DMS 273 (cell line): ENCODE measurements around the gene CD44.
A peak's percentile ranks its signal among the peaks of the same experiment; 100 is the strongest.

ENCODE experiments used
- DNase-seq: peaks from one replicate; lab custom pipeline; 2025; ENCODE audit not compliant: unreplicated experiment; lab: John Stamatoyannopoulos, UW

CD44 gene

DNA sequence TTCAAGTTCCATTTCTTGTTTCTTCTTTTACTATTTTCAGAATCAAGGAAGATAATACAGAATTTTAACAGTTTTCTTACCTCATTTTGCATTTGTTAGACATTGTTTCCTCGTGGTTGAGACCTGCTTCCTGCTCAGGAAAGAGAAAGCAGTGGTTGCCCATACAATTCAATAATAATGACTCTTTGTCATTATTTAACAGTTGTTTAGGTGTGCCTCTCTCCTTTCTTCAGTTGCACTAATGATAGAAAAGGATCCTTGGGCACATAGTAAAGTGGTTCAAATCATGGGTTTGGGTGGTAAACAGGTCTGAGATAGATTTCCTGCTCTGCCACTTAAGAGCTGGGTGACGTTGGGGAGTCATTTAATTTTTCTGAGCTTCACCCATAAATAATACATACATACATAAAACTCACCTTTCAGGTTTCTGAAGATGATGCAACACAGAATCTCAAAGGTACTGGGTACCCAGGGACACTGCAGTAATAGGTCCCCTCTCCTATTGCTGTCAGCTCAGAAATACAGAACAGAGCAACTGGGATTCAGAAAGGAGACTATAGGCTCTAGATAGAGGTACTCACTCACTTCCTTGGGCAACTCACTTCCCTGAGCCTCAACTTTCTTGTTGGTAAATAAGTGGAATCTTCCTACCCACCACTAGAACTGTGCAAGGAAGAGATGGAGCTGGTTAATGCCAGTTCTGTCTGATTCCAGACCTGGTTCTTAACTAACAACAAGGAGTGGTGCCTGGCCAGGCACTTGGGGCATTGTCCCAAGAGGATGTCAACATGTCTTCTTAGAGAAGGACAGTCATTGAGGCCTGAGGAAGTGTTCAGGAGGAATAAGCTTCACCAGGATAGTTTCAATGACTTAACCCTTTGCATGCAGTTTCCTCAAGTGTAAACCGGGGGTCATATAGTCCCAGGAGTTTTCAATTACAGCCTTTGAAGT lies 34.9 kb downstream of the CD44 start:
- DNase-seq, result no peak

DNA sequence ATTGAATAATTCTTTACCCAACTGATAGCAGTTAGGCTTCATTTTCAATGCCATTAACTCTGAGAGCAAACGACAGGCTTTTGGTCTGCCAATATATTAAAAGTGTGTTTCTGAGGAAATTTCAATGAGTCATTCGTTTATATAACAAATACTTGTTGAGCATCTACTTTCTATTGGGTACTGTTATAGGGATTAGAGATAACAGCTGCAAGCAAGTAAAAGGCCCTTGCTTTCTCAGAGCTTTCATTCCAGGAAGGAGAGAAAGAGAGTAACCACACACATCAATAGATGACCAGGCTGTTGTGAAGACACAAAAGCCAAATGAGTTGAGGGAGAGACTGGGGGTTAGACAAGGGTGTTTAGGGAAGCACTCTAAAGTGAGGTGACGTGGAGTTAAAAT lies 35.7 kb downstream of the CD44 start:
- no peak for DNase-seq

DNA sequence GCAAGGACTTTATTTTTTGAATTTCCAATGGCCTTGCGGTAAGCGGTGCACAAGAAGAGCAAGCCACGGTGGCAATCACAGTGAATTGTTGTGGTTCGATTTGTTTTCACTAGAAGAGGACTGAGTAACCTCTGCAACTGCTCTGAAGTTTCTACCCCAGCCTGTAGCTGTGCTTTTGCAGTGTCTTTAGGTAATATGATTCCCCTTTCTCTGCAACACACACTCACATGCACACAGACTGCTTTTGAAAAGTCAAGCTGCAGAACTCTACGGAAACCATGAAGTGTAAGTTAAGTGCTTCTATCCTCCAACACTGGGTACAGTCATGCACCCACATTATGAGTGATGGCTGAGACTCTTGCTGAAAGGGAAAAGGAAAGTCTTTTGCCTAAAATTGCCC lies 38.4 kb downstream of the CD44 start:
- DNase-seq, result peak; percentile 2

DNA sequence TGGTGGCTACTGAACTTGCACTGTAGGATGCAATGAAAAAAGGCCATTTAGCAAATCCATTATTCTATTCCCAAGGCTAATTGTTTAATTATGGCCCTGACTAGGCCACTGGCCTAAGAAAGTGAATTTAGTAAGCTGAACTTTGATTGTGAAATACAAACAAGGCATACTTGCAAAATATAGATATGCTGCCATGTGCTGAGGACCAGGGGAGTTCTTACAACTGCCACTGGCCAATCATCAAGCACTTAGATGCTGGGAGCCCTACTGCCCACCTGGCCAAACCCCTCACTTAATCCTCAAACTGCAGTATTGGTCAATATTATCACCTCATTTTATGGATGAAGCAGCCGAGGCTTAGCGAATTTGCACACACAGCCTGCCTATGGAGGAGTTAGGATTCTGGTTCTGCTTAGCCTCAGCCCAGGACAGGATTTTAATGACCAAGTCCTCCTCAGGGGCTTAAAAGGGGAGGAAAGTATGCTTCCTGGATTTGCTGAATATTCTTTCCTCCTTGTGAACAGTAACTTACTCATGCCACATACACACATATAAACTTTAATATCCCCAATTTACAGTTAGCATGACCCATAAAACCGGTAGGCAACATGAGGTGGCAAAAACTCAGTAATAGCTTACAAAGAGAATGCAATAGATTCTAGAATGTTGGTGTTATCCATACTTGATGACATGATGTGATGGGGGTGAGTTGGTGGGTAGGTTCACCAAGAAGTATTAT lies 39.3 kb downstream of the CD44 start:
- no peak for DNase-seq

DNA sequence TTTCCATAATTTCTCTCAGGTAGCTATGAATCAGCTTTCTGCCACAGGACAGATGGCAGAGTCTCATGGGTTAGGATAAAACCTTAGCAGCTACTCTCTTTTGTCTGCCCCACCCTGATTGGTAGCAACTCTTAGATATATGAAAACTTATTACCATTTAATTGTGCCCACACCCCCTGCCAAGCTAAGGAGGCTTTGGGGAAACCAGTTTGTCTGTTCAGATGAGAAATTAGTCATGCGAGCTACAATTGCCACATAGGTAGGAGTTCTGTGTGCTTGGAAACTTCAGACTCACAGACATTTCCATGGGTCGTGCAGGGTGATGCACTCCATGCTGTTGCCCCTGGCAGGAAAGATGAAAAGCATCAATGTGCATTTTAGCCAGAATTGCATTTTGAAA lies 39.9 kb downstream of the CD44 start:
- peak; percentile 11 for DNase-seq

DNA sequence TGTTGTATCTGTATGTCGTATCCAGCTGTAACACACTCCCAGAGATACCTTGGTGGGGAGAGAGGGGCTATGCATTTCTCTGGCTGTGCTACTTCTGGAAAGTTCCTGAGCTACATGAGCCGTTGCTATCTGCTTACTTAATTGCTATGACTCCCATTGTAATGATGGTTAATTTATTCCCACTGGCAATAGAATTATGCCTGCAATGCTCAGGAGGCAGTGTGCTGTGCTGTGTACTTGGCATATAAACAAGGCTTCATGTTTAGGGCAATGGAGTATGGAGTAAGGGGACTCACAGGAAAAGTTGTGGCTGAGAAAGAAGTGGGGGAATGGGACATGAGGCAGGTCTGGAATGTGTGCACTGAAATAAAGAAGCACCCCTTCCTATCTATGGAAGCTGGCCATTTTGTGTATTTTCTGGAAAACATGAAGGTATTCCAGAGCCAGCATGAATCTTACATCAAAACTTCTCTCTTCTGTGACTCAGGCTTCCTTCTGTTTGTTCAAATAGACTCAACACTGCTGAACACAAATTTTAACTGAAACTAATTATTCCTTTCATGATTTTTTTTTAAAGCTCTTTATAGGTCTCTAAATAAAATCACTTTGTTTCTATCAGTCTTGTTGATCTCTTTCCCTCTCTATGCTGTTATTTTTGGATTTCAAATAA lies 40.6 kb downstream of the CD44 start:
- no peak for DNase-seq

DNA sequence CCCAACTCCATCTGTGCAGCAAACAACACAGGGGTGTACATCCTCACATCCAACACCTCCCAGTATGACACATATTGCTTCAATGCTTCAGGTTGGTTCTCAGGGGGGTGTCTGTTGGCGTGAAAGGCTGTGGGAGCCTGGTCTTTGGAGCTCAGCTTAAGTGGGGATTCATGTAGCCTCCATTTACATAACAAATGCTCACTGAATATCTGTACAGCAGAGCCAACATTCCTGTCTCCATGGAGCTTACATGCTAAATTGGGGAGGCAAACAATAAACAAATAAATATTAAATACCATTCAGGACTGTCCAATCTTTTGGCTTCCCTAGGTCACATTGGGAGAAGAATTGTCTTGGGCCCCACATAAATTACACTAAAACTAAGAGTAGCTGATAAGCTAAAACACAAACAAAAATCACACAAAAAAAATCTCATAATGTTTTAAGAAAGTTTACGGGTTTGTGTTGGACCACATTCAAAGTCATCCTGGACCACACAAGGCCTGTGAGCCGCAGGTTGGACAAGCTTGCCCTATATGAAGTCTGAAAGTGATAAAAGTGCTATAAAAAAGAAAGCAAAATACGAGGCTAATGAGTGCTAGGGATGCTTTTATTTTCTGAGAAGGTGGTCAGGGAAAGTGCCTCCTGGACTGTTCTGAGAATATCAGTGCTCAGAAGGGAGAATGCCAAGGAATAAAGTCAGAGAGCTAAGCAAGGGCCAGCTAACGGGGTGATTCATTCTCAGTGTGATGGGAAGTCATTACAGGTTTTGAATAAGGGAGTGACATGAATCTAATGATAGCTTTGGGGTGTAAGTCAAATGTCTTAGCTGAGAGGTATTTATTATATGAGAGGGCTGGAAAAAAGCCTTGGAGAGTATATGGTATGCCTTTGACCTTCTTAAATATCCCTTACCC lies 41.6 kb downstream of the CD44 start:
- DNase-seq, result no peak

DNA sequence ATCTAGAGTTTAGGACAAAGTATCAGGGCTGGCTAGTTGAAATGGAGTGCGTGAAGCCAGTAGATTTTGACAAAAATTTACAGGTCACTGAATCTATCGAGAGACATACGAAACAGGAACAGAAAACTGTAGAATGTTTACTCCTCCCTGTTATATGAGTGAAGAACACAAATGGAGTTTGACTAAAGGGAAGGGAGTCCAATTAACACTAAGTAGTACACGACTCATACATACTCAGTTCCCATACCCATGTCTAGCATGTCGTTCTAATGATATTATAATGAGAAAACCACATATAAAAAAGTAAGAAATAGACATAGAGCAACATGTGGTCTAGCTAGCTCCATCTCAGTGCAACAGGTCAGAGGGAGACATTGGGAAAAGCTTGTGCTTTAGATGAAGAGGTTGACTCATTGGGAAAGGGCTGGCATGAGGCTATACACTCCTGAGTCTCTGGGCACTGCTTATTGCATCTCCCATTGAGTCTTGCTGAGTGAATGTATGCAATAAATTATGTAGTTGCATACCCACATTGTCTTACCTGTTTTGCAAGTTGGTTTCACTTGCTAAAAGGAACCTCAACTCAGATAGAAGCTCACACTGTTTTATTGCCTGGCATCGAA lies 43.5 kb downstream of the CD44 start:
- no peak for DNase-seq

DNA sequence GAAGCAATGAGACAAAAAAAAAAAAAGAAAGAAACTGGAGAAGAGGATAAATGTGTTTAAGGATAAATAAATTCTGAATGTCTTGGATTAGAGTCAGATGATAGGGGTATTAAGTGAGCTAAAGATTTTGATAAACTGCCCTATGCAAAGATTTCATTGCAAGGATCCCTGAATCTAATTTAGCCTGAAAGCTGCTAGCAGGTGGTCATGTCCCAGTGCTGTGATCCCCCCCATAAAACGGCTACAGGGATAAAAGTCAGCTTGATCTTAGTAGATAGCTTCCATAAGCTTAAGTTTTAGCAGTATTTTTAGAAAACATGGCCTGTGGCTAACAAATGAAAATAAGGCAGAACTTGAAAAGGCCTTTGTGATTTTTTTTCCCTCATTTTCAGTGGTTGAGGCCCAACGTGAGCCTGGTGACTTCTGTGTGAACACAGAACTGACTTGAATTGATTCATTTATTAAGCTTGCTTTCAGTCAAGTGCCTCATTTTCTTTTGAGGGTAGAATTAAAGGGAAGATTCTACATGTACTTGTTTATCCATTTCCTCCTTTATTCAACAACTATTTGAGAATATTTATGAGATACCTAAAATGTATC lies 44.5 kb downstream of the CD44 start:
- no peak for DNase-seq

DNA sequence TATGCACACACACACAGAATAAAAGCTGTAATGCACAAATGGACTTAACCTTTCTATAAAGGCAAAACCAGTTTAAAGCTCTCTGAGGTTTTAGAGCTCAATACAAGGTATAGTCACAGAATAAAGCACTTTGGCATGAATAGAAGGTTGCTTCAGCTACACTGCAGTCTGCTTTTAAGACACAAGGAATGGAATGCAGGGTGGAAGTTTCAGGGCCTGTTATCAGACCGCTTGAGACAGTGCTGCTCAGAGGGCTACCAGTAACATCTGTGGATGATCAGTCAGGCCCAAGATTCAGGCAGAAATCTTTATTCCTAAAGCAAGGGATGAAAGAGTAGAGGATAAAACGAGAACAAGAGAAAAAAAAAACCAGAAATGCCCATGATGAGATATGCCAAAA lies 46.7 kb downstream of the CD44 start:
- DNase-seq, result no peak

DNA sequence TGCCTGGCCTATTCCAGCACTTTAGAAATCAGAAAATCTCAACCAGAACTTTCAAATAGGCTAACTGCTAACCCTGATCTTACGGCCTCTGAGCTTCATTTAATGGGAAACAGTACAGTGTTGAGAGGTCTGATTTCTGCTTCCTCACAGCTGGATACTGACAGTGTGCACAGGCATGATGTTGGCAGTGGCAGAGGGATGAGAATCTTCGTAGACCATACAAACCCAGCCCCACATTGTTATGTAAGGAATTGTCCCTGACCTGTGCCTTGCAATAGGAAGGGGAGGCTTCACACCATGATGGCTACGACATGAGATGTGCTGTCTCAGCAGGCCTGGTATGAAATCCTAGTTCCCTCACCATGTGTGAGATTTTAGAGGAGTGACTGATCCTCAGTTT lies 49.0 kb downstream of the CD44 start:
- no peak for DNase-seq

DNA sequence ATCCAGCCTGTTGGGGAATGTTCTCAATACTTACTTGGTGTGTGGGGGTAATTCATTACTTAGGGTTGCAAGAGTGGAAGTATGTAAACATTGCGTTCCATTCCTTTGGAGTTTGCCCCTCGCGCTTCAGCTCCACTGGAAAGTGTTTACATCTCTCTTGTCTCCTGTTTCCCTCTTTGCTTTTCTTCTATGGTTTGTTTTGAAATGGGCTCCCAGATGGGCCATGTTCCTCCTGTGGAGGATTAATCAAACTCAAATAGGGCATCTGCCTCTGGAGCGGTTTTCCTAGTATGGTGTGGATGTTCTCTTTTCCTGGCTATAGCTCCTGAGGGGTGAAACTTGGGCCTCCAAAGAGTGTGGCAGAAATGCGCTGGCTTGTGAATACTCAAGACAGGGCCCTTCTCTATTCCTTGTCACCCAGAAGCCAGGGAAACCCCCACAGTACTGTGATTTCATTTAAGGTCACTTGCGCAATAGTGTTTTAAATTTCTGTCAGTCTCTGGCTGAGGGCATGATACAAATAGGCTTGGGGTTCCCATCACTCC lies 51.9 kb downstream of the CD44 start:
- no peak for DNase-seq

DNA sequence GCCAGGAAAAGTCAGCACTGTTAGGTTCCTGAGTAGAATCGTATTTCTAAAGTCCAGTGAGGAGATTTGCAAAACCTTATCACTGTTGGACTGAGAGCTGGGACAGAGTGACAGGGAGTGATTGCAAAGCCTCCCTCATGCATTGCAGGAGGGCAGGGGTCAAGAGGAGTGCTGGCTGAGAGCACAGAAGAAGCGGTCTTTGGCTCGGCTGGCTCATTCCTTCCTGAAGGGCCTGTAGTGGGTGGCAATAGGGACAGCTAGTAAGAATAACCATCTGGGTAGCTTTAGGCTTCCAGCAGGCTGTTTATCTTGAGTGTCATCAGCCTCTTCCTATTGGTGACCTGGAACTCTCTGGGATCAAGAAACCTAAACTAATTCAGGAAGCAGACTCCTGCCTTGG lies 53.4 kb downstream of the CD44 start:
- DNase-seq, result no peak

DNA sequence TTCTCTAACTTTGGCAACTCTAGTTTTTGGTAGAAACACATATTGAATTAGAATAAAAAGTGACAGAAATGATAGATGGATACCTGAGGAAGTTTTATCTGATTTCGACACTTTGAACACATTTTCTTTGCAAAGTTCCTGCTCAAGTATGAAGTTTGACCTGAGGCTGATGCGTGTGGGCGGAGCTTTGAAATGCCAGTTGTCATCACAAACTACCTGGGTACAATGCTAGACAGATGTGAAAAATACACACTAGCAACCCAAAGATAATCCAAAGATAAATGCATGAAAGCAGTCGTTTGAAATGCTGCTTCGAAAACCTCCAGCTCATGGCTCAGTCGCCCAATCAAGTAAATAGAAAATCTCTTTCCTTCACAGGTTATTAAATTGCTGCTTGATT lies 54.8 kb downstream of the CD44 start:
- DNase-seq, result no peak

DNA sequence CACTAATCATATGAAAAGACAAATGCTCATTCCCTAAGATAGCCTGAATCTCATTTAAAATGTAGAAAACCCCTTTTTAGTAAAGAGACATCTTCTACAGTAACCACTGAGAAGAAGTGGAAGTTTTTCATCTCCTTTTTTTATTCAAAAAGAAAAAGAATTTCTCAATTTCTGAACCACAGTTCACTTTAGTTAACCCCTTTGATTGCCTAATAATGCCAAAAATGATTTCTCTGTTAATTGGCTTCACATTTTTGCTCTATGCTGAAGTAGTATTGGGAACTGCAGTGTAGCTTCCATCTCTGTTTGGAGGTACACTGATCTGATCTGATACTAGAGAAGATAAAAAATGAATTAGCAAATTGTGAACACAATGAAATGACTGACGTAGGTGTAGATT lies 58.3 kb downstream of the CD44 start:
- no peak for DNase-seq

DNA sequence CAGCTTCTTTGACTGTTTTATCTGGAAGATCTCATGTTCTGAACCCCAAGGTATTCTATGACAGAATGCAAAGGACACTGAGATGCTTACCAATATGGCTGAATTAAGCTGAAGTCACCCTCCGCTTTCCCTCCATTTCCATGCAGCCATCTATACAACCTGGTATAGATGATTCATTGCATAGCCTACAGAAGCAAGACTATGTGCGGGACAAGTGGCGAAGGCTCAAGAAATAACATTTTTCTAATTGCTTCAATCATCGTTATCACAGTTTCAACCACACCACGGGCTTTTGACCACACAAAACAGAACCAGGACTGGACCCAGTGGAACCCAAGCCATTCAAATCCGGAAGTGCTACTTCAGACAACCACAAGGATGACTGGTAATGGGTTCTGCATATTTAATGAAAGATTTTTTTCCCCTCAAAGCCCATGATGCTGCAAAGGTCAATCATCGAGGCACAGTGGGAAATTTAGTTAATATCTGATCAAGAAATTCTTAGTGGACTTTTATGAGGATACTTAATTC lies 61.9 kb downstream of the CD44 start:
- DNase-seq, result no peak

DNA sequence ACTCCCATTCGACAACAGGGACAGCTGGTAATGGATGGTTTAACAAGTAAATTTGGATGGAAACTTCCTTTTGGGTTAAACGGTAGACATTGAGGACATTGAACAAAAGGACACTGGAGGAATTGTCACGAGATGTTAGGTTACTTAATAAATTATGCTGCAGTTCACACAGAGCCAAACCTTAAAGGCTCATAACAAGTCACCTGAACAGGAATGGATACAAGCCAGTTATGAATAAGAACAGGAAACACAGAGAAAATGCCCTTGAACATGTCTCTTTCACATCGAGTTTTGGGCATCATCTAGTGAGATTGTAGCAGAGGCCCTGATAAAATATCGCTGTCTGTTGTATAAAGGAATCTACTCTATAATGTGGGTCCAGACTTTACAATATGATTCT lies 65.6 kb downstream of the CD44 start:
- peak; percentile 1 for DNase-seq

DNA sequence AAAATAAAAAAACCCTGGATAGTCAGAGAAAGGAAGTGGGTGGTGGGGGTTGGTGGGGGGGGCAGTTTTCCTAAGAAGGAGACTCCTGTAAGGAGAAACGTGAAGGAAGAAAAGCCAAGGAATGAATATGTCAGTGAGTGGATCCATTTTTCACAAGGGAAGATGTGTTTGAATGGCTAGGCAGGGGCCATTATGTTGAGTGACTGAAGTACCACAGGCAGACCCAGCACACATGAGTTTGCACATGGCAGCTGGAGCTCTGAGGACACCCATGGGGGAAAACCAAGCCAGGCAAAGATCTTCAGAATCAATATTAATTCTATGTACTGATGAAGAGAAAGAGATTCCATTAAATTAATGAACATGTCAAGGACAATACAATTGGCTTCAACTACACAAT lies 67.6 kb downstream of the CD44 start:
- no peak for DNase-seq
